Renal cortical epithelial cell (primary cell): Measurements from ENCODE around the gene SF3A2. TPM values are rescaled to one million over a fixed set of nuclear protein-coding genes. Genes with fewer than 3 reads are reported as not detected.
"Not testable (repeated sequence)": the region's sequence is repeated elsewhere in the genome, so short reads cannot be mapped to it uniquely, and the experiment has no call there.

Experiments used
- DNase-seq: peaks from one replicate; pipeline ENCODE4 v3.0.0-alpha.2; 2011; ENCODE audit warnings: low read depth
- total RNA-seq: library from RNA; depleted of rRNA; stranded (reverse); fragments of >200 nt; gene quantifications from 2 replicates; pipeline ENCODE4 v1.2.3, GENCODE V29; 2014

The SF3A2 gene
- total RNA-seq, 1 donor from 2014 or later: 39.2 TPM

DNA sequence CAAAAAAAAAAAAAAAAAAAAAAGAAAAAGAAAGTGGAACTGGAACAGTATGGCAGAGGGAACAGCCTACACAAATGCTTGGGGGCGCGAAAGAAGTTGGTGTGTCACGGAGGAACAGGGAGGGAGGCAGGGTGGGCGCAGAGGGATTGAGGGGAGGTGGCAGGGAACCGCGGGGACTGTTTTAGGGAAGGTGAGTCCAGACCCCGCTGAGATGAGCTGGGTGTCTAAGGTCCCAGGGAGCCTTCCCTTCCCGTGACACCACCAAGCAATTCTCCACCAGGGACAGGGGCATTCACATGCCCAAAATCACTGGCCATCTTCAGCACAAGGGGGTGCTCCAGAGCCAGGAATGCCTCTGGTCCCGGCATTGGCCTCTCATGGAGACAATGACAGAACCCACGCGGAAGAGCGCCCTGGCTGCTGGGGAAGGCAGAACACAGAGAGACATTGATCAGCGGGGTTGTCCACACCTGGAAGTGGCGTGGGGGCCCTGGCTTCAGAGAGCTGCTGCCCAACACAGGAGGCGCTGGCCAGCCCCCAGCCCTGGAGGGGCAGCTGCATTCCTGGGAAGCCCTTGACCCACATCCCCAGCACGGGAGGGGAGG, 38.4 kb downstream of the SF3A2 start:
- no peak for DNase-seq

DNA sequence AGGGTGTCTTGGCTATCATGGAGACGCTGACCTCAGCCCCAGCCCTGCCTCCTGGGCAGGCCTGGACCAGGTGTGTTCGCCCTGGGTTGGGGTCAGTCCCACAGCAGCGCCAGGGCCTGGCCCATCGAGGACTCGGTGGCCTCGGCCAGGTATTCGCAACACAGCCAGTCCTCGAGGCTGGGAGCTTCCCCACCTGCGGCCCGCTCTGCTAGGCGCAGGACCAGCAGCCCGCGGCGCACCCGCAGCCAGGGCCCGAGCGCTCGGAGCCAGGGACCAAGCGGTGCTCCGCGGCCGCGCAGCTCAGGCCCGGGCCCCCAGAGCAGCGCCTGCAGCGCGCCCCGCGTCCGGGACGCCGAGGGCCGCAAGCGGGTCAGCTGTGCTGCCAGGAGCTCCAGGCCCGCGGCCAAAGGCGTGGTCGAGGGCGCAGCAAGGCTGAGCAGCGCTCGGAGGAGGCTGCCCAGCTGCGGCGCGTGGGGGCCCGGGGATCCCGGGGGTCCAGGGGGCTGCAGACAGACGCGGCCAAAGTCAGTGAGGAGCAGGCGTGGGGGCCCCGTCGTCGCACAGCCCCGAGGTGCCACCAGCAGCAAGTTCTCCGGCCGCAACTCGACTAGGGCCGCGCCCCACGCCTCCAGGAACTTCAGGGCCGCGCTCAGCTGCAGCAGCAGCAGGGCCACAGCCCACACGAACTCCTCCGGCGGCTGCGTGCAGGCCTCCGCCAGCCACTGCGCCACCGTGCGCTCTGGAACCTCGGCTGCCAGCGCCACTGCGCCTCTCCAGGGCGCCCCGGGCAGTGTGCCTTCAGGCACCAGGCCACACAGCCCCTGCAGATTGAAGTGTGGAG, 39.2 kb downstream of the SF3A2 start:
- DNase-seq: no peak

DNA sequence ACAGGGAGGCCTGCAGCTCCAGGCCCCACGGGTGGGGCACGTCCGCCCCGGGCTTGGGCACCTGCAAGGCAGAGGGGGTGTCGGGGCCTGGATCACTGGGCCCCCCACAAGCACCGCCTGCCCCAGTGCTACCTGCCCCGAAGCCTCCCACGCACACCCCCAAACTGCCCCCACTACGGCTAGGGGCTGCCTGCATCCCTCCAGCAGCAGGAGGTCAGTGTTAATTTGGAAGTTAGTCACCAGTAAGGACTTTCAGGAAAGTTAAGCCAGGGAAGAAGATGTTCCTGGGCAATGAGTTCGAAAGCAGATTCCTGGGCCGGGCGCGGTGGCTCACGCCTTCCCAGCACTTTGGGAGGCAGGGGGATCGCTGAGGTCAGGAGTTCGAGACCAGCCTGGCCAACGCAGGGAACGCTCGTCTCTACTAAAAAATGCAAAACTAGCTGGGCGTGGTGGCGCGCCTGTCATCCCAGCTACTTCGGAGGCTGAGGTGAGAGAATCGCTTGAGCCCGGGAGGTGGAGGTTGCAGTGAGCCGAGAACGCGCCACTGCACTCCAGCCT, 39.9 kb downstream of the SF3A2 start:
- no peak for DNase-seq

DNA sequence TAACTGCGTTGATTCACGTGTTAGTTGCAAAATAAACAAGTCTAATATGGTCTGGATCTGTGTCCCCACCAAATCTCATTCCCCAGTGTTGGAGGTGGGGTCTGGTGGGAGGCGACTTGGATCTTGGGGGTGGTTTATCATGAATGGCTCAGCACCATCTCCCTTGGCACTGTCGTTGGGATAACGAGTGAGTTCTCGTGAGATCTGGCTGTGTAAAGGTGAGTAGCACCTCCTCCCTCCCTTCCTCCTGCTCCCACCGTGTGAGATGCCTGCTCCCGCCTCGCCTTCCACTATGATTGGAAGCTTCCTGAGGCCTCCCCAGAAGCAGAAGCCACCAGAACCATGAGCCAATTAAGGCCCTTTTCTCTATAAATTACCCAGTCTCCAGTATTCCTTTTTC, 40.5 kb downstream of the SF3A2 start:
- no peak for DNase-seq

DNA sequence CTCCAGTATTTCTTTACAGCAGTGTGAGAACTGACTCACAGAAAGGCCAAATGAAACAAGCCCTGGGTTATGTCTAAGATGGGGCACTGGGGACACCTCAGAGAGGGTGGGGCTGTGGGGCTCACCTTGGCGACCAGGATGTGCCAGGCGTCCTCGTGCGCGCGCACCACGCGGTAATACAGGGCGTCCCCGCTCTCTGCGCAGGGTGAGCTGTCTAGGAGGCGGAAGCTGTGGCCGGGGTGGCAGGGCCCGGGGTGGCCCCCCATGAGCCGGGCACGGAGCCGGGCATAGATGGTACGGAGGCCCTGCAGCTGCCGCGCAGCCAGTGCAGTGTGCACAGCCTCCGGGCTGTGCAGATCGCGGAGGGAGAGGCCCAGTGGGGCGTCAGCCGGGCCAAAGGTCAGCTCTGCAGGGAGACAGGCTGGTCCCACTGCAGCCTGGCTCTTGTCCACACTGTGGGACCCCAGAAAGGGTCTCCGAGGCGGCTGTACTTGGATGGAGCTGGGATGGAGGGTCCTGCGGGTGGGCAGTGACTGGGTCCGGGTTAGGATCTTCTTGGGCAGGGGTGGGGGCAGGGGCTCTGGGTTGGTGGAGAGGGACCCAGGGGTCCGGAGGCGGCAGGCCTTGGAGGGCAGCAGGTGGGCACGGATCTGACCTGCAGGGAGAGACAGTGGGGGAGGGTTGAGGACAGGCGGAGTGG, 42.0 kb downstream of the SF3A2 start:
- no peak for DNase-seq

DNA sequence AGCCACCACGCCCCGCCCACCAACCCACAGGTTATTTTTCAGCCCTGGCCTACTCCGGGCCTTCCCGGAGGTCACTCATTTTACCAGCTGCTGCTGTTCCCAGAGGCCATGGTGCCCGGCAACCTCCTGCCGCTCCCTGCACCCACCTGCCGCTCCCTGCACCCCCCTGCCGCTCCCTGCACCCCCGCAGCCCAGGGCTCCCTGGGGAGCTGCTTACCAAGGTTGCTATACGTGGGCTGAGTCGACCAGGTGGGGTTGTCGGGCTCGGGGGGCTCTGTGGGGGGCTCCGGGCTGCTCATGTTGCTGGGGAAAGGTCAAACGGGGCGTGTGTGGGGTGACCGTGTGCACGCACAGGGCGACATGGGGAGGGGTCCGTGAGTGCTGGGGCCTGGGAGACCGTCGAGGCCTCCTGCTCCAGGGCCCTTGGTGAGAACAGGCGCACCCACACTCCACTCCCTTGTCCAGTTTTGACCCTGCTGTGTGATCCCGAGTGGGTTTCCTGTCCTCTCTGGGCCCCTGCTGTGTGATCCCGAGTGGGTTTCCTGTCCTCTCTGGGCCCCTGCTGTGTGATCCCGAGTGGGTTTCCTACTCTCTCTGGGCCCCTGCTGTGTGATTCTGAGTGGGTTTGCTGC, 44.1 kb downstream of the SF3A2 start:
- DNase-seq: no peak

DNA sequence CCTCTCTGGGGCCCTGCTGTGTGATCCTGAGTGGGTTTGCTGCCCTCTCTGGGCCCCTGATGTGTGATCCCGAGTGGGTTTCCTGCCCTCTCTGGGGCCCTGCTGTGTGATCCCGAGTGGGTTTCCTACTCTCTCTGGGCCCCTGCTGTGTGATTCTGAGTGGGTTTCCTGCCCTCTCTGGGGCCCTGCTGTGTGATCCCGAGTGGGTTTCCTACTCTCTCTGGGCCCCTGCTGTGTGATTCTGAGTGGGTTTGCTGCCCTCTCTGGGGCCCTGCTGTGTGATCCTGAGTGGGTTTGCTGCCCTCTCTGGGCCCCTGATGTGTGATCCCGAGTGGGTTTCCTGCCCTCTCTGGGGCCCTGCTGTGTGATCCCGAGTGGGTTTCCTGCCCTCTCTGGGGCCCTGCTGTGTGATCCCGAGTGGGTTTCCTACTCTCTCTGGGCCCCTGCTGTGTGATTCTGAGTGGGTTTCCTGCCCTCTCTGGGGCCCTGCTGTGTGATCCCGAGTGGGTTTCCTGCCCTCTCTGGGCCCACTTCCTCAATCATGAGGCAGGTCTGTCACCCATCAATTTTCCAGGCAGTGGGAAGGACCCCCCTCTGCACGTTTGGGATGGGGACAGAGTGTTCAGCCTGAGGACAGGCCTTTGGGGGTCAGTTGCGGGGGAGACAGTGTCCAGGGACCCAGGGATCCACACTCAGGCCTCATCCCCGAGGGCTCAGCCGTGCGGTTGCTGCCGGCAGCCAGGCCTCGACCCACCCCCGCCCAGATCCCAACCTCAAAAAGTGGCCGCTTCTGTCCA, 44.8 kb downstream of the SF3A2 start:
- DNase-seq: not testable (repeated sequence)

DNA sequence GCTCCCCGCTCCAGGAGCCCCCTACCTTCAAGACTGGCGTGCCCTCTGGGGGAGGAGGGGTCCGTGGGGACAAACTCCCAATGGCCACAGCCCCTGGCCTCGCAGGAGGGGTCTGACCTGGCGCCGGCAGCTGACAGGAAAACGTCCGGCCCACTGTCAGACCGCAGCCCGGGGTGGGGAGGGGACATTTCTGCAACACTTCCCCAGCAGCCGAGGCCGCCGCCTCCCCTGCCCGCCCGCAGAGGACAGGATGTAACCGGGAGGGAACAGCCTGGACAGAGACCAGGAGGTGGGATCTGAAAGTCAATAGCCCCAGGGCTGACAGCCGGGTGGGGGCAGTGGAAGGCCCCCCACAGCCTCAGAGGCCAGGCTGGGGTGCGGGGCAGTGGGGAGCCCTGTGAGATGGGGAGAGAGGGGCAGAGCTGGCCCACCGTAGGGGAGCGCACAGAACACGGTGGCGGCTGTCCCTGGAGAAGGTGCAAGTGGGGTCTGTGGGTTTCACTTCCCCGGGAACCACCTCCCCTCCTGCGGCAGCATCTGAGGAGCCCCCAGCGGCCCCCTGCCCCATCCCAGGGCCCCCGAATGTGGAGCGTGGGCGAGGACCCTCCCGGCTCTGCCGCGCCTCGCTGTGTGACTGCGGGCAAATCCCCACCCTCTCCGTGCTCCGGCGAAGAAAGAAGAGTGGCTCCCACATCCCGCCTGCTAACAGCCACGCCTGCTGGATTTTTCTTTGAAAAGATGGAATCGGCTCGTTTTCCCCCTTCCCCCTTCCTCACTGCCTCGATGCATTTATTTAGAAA, 45.6 kb downstream of the SF3A2 start, which contains the start of gene PEAK3:
Gene PEAK3 (minus strand): TSS at position 114 of the 800 bp plus-strand sequence. CDS start 1,244 bp downstream, outside the sequence.
- DNase-seq: no peak

DNA sequence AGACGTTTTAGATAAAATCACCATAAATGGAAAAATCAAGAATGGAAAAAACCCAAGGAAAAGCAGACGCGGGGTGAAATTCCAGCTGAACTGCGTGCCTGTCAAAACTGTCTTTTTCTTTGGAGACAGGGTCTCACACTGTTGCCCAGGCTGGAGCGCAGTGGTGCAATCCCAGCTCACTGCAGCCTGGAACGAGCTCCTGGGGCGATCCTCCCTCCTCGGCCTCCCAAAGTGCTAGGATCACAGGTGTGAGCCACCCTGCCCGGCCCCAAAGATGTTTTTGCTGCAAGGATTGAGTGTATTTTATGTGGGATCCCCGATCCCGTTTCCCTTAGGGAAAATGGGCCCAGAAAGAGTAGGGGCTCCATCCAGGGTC, 46.2 kb downstream of the SF3A2 start:
- DNase-seq: no peak

DNA sequence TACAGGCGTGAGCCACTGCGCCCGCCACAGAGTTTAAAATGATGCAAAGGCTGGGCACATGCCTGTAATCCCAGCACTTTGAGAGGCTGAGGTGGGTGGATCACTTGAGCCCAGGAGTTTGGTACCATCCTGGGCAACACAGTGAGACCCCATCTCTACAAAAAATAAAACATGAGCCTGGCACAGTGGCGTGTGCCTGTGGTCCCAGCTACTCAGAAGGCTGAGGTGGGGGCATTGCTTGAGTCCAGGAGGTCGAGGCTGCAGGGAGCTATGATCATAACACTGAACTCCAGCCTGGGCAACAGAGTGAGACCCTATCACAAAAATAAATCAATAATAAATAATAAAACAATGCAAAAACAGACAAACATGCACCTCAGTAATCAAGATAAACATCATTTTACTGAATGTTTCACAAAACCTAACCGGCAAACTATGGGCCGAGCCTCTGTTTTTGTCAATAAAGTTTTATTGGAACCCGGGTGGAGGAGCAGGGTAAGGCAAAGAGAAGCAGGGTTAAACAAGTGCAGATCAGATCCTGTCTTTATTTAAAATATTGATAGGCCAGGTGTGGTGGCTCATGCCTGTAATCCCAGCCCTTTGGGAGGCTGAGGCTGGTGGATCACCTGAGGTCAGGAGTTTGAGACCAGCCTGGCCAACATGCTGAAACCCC, 47.3 kb downstream of the SF3A2 start:
- no peak for DNase-seq

DNA sequence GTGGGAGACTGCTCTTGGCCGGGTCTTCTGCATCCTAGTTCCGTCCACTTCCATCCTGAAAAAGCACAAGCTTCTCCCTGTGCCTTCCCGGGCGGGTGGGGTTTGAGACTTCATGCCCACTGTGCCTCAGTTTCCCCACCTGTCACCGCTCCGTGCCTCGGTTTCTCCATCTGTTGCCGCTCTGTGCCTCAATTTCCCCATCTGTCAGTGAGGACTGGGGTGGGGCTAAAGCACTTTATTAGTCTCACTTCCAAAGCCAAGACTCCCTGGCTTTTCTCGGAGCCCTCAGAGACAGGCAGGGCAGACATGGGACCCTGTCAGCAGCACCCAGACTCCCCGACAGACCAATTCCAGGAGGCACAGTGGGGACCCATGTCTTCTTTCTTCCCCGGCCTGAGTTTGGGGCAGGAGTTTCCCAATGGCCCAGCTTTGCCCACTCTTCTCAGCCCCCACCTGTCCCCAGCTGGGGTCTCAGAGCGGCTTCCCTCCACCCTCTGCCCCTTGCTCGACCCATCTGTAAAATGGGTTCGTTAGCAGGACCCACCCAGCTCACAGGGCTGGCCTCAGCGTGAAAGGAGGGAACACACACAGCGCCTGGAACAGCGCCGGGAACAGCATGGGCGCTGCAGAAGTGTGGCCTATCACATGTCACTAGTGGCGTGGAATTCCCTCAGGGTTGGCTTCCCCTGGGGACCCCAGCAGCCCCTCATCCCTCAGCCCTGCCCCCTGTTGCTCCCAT, 49.9 kb downstream of the SF3A2 start:
- no peak for DNase-seq

DNA sequence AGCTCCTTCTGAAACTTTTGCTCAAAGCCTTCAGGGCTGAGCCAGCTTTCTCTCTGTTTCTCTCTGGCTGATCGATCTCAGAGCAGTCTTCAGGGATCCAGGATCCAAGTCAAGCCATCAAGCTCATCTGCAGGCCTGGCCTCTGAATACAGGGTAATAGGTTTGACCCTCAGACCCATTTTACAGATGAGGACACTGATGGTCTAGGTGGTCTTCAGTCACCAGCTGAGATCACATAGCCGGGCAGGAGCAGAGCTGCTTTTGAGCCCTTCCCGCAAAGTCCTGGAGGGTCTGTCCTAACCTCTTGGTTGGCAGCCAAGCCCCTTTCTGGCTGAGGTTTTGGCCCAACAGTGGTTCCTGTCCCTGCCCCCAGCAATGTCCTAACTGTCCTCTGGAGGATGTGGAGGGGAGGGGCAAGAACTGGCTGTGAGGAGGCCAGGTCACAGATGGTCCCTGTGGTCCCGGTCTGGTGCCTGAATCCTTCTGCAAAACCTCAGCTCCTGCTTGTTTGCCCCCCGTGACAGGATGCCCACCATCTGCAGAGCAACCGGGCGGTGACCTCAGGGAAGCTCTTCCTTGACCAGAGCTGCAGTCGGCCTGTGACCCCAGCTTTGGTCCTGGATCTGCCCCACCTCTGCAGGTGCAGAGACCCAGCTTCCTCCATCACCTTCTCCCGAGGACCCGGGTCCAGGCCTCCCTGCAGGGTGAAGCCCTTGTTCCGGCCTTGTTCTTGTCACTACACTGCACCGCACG, 51.1 kb downstream of the SF3A2 start:
- no peak for DNase-seq

DNA sequence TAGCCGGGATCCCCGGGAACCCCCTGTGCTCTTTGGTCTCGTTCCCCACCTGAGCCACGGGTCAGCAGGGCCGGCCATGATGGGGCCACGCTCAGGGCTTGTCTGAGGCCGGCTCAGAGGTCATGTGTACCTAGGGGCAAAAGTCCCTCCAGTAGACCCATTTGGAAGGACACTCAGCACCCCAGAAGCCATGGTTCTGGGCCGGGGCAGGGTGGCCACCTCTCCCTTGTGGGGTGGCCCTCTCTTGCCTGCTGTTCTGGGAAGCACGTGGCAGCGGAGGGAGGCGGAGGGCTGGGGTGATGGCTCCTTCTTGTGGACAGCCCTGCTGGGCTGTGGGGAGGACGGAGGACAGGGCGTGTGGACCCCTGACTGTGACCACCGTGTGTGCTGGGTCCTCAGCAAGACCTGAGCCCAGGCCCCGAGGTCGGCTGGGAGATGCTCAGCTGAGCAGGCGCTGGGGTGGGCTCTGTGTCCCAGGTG, 51.8 kb downstream of the SF3A2 start:
- DNase-seq: no peak

DNA sequence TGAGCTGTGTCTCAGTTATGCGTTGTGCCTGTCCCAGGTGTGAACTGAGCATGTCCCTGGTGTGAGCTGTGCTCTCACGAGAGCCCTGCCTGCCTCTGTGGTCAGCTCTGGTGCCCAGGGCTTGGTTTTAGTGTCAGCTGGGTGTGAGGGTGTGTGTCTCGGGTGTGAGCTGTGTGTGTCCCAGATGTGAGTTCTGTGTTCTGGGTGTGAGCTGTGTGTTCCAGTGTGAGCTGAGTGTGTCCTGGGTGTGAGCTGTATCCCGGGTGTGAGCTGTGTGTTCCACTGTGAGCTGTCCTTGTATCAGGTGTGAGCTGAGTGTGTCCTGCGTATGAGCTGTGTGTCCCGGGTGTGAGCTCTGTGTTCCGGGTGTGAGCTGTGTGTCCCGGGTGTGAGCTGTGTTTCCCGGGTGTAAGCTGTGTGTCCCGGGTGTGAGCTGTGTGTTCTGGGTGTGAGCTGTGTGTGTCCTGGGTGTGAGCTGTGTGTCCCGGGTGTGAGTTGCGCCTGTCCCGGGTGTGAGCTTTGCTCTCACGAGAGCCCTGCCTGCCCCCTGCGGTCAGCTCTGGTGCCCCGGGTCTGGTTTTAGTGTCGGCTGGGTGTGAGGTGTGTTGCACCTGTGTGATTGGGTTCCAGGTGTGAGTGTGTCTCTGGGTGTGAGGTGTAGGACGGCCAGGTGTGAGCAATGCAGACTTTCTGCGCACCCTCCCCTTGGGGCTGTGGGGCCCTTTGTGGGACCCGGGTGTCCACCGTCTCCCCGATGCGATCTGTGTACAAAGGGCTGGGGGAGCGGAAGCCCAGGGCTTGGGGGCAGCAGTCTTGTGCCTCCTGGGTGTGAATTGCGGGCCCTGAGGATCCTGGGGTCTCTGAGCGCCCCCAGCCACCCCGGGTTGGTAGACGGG, 52.4 kb downstream of the SF3A2 start:
- no peak for DNase-seq

DNA sequence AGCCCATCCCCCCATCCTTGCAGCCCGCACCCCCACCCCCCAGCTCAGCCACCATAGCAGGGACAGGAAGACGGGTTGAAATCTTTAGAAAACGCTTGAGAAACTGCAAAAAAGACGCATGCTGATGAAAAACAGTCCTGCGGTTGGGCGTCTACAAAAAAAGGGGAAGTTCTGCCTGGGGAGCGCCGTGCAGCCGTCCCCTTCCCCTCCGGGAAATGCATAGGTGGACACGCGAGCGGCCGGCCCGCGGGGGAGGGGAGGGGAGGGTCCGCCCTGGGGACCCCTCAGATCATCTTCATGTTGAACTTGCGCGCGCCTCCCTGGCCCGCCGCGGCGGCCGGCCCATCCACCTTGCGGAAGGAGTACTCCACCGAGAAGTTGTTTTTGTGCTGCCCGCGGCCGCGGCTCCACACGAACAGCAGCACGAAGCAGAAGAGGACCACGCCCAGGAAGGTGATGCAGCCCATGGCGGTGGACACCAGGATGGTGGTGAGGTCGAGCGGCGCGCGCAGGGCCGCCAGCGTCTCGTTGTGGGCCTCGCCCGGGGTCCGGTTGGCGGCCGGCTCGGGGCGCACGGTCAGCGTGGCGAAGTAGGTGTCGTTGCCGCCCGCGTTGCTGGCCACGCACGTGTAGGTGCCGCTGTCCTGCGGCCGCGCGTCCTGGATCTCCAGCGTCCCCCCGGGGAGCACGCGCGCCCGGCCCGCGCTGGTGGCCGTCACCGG, 53.3 kb downstream of the SF3A2 start:
- DNase-seq: no peak

DNA sequence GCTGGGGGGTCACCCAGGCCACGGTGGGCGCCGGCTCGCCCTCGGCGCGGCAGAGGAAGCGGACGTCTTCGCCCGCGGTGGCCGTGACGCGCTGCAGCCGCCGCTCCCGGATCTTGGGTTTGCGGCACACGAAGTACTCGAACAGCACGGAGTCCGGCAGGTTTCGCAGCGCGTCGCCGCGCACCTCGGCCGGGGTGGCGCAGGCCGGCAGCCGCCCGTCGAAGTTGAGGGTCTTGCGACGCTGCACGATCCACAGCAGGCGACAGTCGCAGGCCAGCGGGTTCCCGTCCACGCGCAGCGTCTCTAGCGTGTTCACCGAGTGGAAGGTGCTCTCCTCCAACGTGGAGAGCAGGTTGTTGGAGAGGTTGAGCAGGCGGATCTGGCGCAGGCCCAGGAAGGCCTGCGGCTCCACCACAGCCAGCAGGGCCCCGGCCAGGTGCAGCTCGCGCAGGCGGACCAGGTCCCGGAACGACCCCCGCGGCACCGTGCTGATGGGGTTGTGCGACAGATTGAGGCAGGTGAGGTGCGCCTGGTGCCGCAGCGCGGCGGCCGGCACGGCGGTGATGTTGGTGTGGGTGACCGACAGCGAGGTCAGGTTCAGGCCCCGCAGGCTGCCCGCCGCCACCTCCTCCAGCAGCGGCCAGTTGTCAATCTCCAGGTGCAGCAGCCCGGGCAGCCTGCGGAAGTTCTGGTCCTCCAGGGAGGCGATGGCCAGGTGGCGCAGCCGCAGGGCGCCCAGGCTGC, 54.0 kb downstream of the SF3A2 start:
- DNase-seq: no peak
